GM12873 (cell line): ENCODE data around the gene STARD4.
A peak's percentile ranks its signal among the peaks of the same experiment; 100 is the strongest.

Experiments
- CTCF ChIP-seq: IDR thresholded peaks from 2 replicates; pipeline ENCODE4 v1.5.1; 2012; ENCODE audit warnings: low read depth, mild to moderate bottlenecking, moderate library complexity, low read length, control low read depth; ENCODE audit not compliant: insufficient read depth; ENCODE audit errors: missing control alignments

Gene STARD4

GRCh38 chr5:111472096-111472495 lies 40.2 kb downstream of the STARD4 start:
- no peak for TF ChIP-seq CTCF

GRCh38 chr5:111469903-111470302 lies 42.4 kb downstream of the STARD4 start:
- TF ChIP-seq CTCF, result peak; percentile 23

- no peak for TF ChIP-seq CTCF
Measured at GRCh38 chr5:111469293-111469896, 42.9 kb downstream of the STARD4 start.

GRCh38 chr5:111463311-111463710 lies 49.0 kb downstream of the STARD4 start:
- no peak for TF ChIP-seq CTCF

- TF ChIP-seq CTCF, result no peak
Measured at GRCh38 chr5:111461934-111462333, 50.4 kb downstream of the STARD4 start.

- peak; percentile 70 for TF ChIP-seq CTCF
Measured at GRCh38 chr5:111461255-111461671, 51.1 kb downstream of the STARD4 start.

- no peak for TF ChIP-seq CTCF
Measured at GRCh38 chr5:111454776-111455175, 57.6 kb downstream of the STARD4 start.
